ENCODE results near the gene ARSK. TPM values are rescaled to one million over a fixed set of nuclear protein-coding genes. Genes with fewer than 3 reads are reported as not detected.

ARSK gene
- total RNA-seq, 1 donor from 2014 or later: 2.9 TPM

DNA sequence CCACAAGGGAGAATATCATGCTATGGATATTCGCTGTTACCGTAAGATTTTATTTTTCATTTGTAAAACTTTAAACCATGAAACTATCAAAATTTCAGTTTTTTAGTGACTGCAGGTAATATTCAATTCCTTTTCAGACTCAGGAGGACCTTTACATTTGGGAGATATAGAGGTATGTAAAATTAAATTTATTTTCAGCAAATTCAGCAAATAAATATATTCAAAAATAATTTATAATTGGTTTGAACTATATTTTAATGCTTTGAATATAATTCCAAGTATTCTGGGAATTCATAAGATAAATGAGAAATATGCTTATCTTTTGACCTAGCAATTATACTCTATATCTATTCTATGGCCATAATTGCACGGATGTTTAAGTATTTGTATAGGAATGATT lies 99.3 kb downstream of the ARSK start:
- no peaks in the 10 kb centered on the region for H3K9me3 Mint-ChIP-seq
- H3K36me3 Mint-ChIP-seq (ENCODE audit: low read depth): peaks cover 22% of the 10 kb centered on the region
- H3K4me1 Mint-ChIP-seq: no peaks in the 10 kb centered on the region
- DNase-seq: no peak
- no peak overlapping the region for H3K4me3 Mint-ChIP-seq
- TF ChIP-seq, protein P1, sequence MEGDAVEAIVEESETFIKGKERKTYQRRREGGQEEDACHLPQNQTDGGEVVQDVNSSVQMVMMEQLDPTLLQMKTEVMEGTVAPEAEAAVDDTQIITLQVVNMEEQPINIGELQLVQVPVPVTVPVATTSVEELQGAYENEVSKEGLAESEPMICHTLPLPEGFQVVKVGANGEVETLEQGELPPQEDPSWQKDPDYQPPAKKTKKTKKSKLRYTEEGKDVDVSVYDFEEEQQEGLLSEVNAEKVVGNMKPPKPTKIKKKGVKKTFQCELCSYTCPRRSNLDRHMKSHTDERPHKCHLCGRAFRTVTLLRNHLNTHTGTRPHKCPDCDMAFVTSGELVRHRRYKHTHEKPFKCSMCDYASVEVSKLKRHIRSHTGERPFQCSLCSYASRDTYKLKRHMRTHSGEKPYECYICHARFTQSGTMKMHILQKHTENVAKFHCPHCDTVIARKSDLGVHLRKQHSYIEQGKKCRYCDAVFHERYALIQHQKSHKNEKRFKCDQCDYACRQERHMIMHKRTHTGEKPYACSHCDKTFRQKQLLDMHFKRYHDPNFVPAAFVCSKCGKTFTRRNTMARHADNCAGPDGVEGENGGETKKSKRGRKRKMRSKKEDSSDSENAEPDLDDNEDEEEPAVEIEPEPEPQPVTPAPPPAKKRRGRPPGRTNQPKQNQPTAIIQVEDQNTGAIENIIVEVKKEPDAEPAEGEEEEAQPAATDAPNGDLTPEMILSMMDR (IDR thresholded peaks at IDR 0.05): no peak
- ATAC-seq (ENCODE audit: low read depth): no peak
- ChIA-PET POLR2A (no interaction called here), CTCF (interaction anchor here (0.6 to 1.4 kb wide), 3 partner anchors 10 to 127 kb away, joined by 3 to 5 read pairs (median 3); no protein-coding TSS in a partner anchor)
- intact Hi-C loops (cut with micrococcal nuclease): no loop called here
- no peaks in the 10 kb centered on the region for H3K27me3 Mint-ChIP-seq
- no peak overlapping the region for H3K27ac Mint-ChIP-seq

Other genes starting within 250 kb of the ARSK start
- not detected in 2 replicates for gene FAM81B, start 163.7 kb upstream of the ARSK start, total RNA-seq
- gene SKIC3, start 124 bp upstream of the ARSK start, total RNA-seq: 67.4 and 78.7 TPM in 2 replicates
- gene GPR150, start 65.0 kb downstream of the ARSK start, total RNA-seq: 0.60 and 1.1 TPM in 2 replicates
- 1.8 and 2.4 TPM in 2 replicates for gene RFESD, start 91.7 kb downstream of the ARSK start, total RNA-seq
- gene SPATA9, start 127.9 kb downstream of the ARSK start, total RNA-seq: not detected in 2 replicates
- gene RHOBTB3, start 176.2 kb downstream of the ARSK start, total RNA-seq: 3.3 and 5.0 TPM in 2 replicates

Measured in activated B cell treated with CpG ODN at 0.5 μM for 24 hours (primary cell).